RWPE2 (cell line): ENCODE measurements around the gene TMEM131.

Source experiments
- ATAC-seq: fragments of 200-7000 bp; cut with Tn5 transposase; 3 replicates; pipeline ENCODE4 v1.9.1; 2021; ENCODE audit warnings: low read depth
- DNase-seq: peaks from one replicate; pipeline ENCODE4 v3.0.0-alpha.2; 2020; ENCODE audit warnings: low spot score
- H3K27ac ChIP-seq: fragments of 450-650 bp; 2 replicates; pipeline ENCODE4 v1.5.1; 2017; ENCODE audit warnings: mild to moderate bottlenecking; ENCODE audit not compliant: poor library complexity, severe bottlenecking
- H3K27me3 ChIP-seq: fragments of 250-450 bp; sonication (Bioruptor Pico); 2 replicates; pipeline ENCODE4 v1.5.1; 2021; ENCODE audit warnings: mild to moderate bottlenecking, moderate library complexity; ENCODE audit not compliant: insufficient read depth, poor library complexity, severe bottlenecking
- H3K36me3 ChIP-seq: fragments of 250-450 bp; sonication (Bioruptor Pico); 2 replicates; pipeline ENCODE4 v1.5.1; 2020; ENCODE audit warnings: low read depth, mild to moderate bottlenecking, moderate library complexity
- H3K4me1 ChIP-seq: fragments of 250-450 bp; sonication (Bioruptor Pico); 2 replicates; pipeline ENCODE4 v1.5.1; 2021; ENCODE audit warnings: mild to moderate bottlenecking, moderate library complexity; ENCODE audit not compliant: insufficient read depth, poor library complexity, severe bottlenecking
- H3K4me3 ChIP-seq: fragments of 250-450 bp; sonication (Bioruptor Pico); 2 replicates; pipeline ENCODE4 v1.5.1; 2021; ENCODE audit warnings: mild to moderate bottlenecking, moderate library complexity; ENCODE audit not compliant: severe bottlenecking
- H3K9me3 ChIP-seq: fragments of 250-450 bp; sonication (Bioruptor Pico); 2 replicates; pipeline ENCODE4 v1.5.1; 2021; ENCODE audit warnings: mild to moderate bottlenecking, moderate library complexity; ENCODE audit not compliant: severe bottlenecking
- TF ChIP-seq, protein P1 (sequence below): fragments of 450-650 bp; IDR thresholded peaks from one replicate; pipeline ENCODE4 v1.5.1; 2017; ENCODE audit warnings: mild to moderate bottlenecking, moderate library complexity; ENCODE audit not compliant: poor library complexity, severe bottlenecking

The TMEM131 gene

DNA sequence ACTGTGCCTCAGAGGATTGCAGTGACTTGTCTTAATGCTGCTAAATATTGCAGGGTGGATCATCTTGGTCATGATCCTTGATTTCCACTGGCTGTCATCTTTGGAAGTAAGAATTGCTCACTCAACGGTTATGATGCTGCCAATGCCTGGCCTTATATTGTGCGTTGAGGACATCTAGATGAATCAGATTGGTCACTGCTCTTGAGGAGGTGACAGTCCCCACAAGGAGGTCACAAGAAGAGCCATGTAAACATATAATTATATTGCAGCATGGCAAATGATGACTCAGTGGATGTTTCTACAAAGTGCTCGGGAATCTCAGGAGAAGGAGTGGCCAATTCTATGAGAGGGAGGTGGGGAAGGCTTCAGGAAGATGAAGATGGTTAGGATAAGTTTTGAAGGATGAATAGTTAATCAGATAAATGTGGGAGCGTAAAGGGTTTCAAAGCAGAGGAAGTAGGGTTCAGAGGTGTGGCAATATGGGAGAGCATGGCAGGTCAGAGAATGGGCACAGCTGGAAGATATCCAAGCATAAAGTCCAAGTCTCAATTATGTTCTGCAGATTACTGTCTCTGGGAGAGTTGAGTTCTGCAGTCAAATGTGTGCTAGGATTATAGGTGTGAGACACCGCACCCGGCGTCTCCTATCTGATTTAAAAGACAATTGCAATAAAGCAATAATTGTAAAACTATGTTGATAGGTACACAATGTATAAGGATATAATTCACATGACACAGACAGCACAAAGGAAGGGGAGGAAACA is 21.3 kb upstream of the TMEM131 start:
- H3K9me3 ChIP-seq, result no peaks in the 10 kb centered on the region
- TF ChIP-seq, protein P1, sequence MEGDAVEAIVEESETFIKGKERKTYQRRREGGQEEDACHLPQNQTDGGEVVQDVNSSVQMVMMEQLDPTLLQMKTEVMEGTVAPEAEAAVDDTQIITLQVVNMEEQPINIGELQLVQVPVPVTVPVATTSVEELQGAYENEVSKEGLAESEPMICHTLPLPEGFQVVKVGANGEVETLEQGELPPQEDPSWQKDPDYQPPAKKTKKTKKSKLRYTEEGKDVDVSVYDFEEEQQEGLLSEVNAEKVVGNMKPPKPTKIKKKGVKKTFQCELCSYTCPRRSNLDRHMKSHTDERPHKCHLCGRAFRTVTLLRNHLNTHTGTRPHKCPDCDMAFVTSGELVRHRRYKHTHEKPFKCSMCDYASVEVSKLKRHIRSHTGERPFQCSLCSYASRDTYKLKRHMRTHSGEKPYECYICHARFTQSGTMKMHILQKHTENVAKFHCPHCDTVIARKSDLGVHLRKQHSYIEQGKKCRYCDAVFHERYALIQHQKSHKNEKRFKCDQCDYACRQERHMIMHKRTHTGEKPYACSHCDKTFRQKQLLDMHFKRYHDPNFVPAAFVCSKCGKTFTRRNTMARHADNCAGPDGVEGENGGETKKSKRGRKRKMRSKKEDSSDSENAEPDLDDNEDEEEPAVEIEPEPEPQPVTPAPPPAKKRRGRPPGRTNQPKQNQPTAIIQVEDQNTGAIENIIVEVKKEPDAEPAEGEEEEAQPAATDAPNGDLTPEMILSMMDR, result no peak
- H3K36me3 ChIP-seq, result no peaks in the 10 kb centered on the region
- no peaks in the 10 kb centered on the region for H3K27me3 ChIP-seq
- no peak overlapping the region for H3K27ac ChIP-seq
- H3K4me1 ChIP-seq, result no peaks in the 10 kb centered on the region
- ATAC-seq, result no peak
- no peak for DNase-seq
- no peak overlapping the region for H3K4me3 ChIP-seq

DNA sequence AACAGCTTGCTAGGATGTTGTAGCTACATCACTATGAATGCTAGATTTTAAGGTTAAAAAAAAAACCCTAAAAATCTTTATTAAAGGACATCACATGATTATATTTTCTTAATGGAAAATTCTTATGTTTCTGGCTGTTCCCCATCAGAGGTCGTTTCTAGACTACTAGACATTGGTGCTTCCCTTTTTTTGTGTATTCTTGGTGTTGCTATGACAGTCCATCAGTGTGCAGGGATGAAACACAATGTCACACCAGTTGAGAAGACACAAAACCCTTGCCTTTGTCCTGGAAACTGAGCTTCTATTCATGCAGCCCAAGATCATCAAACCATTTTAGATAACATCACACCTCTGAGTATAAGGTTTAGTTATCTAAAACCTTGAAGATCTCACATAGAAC is 19.9 kb upstream of the TMEM131 start:
- Histone ChIP-seq H3K4me1 (no peaks in the 10 kb centered on the region), H3K36me3 (no peaks in the 10 kb centered on the region), H3K27ac (no peak overlapping the region), H3K9me3 (no peaks in the 10 kb centered on the region), H3K27me3 (no peaks in the 10 kb centered on the region), H3K4me3 (no peak overlapping the region)
- TF ChIP-seq, protein P1, result no peak
- ATAC-seq (no peak), DNase-seq (no peak)

DNA sequence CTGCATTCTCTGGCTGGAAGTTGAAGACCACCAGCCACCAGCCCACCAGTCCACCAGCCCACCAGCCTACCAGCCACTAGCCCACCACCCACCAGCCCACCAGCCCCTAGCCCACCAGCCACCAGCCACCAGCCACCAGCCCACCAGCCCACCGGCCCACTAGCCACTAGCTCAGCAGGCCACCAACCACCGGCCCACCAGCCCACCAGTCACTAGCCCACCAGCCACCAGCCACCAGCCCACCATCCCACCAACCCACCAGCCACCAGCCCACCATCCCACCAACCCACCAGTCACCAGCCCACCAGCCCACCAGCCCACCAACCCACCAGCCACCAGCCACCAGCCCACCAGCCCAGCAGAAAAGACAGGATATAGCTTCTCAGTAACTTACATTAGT is 18.6 kb upstream of the TMEM131 start:
- no peak overlapping the region for H3K4me3 ChIP-seq
- no peaks in the 10 kb centered on the region for H3K9me3 ChIP-seq
- H3K27ac ChIP-seq, result no peak overlapping the region
- no peaks in the 10 kb centered on the region for H3K27me3 ChIP-seq
- no peak for ATAC-seq
- H3K36me3 ChIP-seq, result no peaks in the 10 kb centered on the region
- TF ChIP-seq, protein P1, result no peak
- DNase-seq, result no peak
- H3K4me1 ChIP-seq, result no peaks in the 10 kb centered on the region

DNA sequence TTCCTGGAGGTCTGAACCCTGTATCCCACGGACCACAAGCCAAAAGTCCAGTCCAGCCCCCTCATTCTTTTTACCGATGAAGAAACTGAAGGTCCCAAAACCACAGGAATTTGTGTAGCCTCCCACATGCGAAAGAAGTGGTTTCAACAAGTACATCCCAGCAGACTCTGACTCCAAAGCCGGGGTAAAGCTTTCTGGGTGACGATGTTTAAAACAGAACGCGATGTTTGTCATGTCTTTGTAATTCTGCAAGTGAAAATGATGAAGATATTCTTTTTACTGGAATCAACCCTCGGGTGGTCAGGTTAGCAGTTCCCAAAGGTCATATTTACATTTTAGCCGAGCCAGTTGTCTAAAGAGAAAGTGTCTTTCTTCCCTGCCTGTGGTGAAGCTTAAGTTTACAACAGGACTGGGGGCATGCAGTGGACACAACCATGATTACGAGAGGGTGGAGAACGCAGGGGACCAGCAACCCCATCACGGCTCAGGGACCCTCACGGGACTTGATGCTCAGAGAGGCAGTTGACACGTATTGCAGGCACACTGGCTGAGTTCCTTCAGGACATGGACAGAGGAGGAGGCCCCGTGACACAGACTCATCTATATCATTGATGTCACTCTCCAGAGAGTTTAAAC is 17.8 kb upstream of the TMEM131 start:
- DNase-seq (no peak), ATAC-seq (no peak)
- H3K27ac ChIP-seq, result no peak overlapping the region

More for the DNA sequence above, 17.8 kb upstream of the TMEM131 start:
- Histone ChIP-seq H3K27me3 (no peaks in the 10 kb centered on the region), H3K36me3 (no peaks in the 10 kb centered on the region), H3K9me3 (no peaks in the 10 kb centered on the region), H3K4me1 (no peaks in the 10 kb centered on the region), H3K4me3 (no peak overlapping the region)
- TF ChIP-seq, protein P1, result no peak
